Lower lobe of right lung (tissue), 2 donors: Measurements from ENCODE around the gene KRT28. TPM values are rescaled to one million over a fixed set of nuclear protein-coding genes. Genes with fewer than 3 reads are reported as not detected.
"Not testable (repeated sequence)": the region's sequence is repeated elsewhere in the genome, so short reads cannot be mapped to it uniquely, and the experiment has no call there.

Experiments used
- ATAC-seq, 2 donors: fragments of 200-7000 bp; cut with Tn5 transposase; one replicate each; pipeline ENCODE4 v1.9.1; 2020 to 2022; ENCODE audit warnings: mild to moderate bottlenecking in 2 of 2, moderate library complexity in 2 of 2
- DNase-seq: peaks from one replicate; pipeline ENCODE4 v3.0.0-alpha.2; 2020
- H3K27ac ChIP-seq: fragments of 200-600 bp; one replicate; pipeline ENCODE4 v1.8.0; 2022
- H3K27me3 ChIP-seq: fragments of 200-600 bp; one replicate; pipeline ENCODE4 v1.8.0; 2022; ENCODE audit warnings: low read depth
- H3K36me3 ChIP-seq: fragments of 200-600 bp; one replicate; pipeline ENCODE4 v1.8.0; 2022; ENCODE audit warnings: mild to moderate bottlenecking
- H3K4me1 ChIP-seq: fragments of 200-600 bp; one replicate; pipeline ENCODE4 v1.8.0; 2022
- H3K4me3 ChIP-seq: fragments of 200-600 bp; one replicate; pipeline ENCODE4 v1.8.0; 2022; ENCODE audit warnings: mild to moderate bottlenecking
- H3K9me3 ChIP-seq: fragments of 200-600 bp; one replicate; pipeline ENCODE4 v1.8.0; 2022
- intact Hi-C: fragments of 100-400 bp; cut with DNase I; formaldehyde crosslinking; loops from one replicate; pipeline ENCODE4 v1.11.0; 2022
- total RNA-seq: library from RNA; stranded (reverse); fragmentation: NEBNext Ultra II Directional; extraction: Animal tissue kit (Norgen Biotek cat#: 25700); gene quantifications from one replicate; pipeline ENCODE4 v1.2.1, GENCODE V29; 2021
- TF ChIP-seq, protein P1 (sequence below): fragments of 200-600 bp; IDR thresholded peaks from one replicate; pipeline ENCODE4 v1.8.0; 2022; ENCODE audit warnings: antibody characterized with exemption, mild to moderate bottlenecking
- donor health status: DM: no; HTN: yes; CAD: no; lungs with severe emphysema.

Gene KRT28
- total RNA-seq, 1 donor from 2014 or later, result not detected

DNA sequence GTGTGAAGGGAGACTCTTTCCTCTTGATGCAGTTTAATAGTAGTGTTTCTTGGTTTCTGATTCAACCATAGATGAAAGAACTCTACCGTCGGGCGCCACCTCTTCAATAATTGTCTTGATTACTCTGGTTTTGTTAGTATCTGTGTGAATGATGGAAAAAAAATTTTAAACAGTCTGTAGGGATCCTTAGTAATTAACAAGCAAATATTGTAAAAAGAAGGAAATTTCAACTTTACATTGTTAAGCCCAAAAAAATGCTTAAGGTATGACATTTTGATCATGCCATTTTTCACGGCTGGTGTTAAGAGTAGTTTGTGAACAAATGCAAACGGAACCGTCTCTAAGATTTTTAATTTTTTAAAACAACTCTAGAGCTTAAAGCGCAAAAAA, 18.6 kb upstream of the KRT28 start:
- intact Hi-C loops, result no loop called here
- H3K4me3 ChIP-seq, result peak overlapping the region; percentile 76
- TF ChIP-seq, protein P1, sequence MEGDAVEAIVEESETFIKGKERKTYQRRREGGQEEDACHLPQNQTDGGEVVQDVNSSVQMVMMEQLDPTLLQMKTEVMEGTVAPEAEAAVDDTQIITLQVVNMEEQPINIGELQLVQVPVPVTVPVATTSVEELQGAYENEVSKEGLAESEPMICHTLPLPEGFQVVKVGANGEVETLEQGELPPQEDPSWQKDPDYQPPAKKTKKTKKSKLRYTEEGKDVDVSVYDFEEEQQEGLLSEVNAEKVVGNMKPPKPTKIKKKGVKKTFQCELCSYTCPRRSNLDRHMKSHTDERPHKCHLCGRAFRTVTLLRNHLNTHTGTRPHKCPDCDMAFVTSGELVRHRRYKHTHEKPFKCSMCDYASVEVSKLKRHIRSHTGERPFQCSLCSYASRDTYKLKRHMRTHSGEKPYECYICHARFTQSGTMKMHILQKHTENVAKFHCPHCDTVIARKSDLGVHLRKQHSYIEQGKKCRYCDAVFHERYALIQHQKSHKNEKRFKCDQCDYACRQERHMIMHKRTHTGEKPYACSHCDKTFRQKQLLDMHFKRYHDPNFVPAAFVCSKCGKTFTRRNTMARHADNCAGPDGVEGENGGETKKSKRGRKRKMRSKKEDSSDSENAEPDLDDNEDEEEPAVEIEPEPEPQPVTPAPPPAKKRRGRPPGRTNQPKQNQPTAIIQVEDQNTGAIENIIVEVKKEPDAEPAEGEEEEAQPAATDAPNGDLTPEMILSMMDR, result no peak
- H3K27me3 ChIP-seq, result peaks cover under 1% of the 10 kb centered on the region
- peaks cover 11% of the 10 kb centered on the region for H3K36me3 ChIP-seq
- ATAC-seq, result no peak
- no peaks in the 10 kb centered on the region for H3K9me3 ChIP-seq
- peak overlapping the region; percentile 89 for H3K27ac ChIP-seq
- H3K4me1 ChIP-seq, result peaks cover 16% of the 10 kb centered on the region
- no peak for DNase-seq

DNA sequence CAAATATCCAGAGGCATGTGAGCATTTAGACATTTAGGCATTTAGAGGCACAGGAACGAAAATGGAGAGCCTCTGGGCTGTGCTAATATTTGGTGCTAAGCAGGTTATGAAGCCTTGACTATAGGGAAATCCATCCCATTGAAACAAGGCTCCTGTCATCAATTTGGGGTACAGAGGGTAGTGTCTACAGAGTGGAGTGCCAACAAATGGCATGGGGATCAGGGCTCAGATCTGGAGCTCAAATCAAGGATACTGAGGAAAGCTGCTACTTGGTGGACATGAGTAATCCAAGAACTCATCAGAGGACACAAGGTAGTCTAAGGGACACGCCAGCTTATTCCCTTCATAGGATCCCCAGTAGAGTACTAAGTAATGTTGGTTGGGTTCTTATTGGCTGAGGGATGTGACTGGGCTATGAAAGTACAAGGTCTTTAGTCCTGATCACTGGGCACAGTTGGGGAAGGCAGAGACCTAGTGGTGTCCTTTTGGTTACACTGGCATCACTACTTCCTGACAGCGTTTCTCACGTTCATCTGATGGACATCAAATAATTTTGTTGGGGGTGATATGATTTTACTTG, 17.4 kb upstream of the KRT28 start:
- Histone ChIP-seq H3K4me3 (no peak overlapping the region), H3K4me1 (peaks cover 16% of the 10 kb centered on the region), H3K27me3 (peaks cover 8% of the 10 kb centered on the region), H3K27ac (no peak overlapping the region), H3K36me3 (peaks cover 11% of the 10 kb centered on the region), H3K9me3 (no peaks in the 10 kb centered on the region)
- ATAC-seq (no peak), DNase-seq (no peak)
- intact Hi-C loops, result no loop called here
- TF ChIP-seq, protein P1, result no peak

GRCh38 chr17:40816569-40816968, 16.8 kb upstream of the KRT28 start:
- Histone ChIP-seq H3K9me3 (no peaks in the 10 kb centered on the region), H3K27me3 (peaks cover 8% of the 10 kb centered on the region), H3K4me1 (peaks cover 16% of the 10 kb centered on the region), H3K27ac (no peak overlapping the region), H3K36me3 (peaks cover 11% of the 10 kb centered on the region), H3K4me3 (no peak overlapping the region)
- ATAC-seq (no peak), DNase-seq (no peak)
- intact Hi-C loops, result no loop called here
- TF ChIP-seq, protein P1, result no peak

DNA sequence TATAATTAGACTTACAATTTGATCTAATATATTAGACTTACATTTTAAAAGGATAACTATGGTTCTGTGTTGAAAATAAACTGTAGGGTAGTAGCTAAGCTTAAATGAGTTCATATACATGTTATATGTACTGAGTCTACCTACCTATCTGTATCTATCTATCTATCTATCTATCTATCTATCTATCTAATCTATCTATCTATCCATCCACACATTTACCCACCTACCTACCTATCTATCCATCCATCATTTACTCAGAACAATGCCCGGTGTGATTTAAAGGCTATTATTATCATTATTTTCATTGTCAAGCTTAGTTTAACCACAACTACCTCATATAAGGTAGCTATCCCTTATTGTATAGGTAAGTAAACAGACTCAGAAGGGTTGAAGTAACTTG, 15.6 kb upstream of the KRT28 start:
- intact Hi-C loops, result no loop called here
- ATAC-seq, result no peak

GRCh38 chr17:40814657-40815056, 14.9 kb upstream of the KRT28 start:
- DNase-seq, H3K27ac ChIP-seq, H3K4me3 ChIP-seq, ATAC-seq, H3K9me3 ChIP-seq, H3K4me1 ChIP-seq, intact Hi-C loops: not testable (repeated sequence)
- peaks cover 11% of the 10 kb centered on the region for H3K36me3 ChIP-seq
- peaks cover 23% of the 10 kb centered on the region for H3K27me3 ChIP-seq

More for the DNA sequence above, 15.6 kb upstream of the KRT28 start:
- peaks cover 20% of the 10 kb centered on the region for H3K27me3 ChIP-seq
- H3K36me3 ChIP-seq, result peaks cover 11% of the 10 kb centered on the region
- no peaks in the 10 kb centered on the region for H3K9me3 ChIP-seq
- H3K4me3 ChIP-seq, result no peak overlapping the region
- no peak overlapping the region for H3K27ac ChIP-seq
- no peak for DNase-seq
- peaks cover 14% of the 10 kb centered on the region for H3K4me1 ChIP-seq
- TF ChIP-seq, protein P1, result no peak

GRCh38 chr17:40813804-40814203, 14.0 kb upstream of the KRT28 start:
- Histone ChIP-seq H3K4me3 (no peak overlapping the region), H3K4me1 (peaks cover 6% of the 10 kb centered on the region), H3K36me3 (peaks cover 11% of the 10 kb centered on the region), H3K27me3 (peaks cover 27% of the 10 kb centered on the region), H3K27ac (no peak overlapping the region), H3K9me3 (no peaks in the 10 kb centered on the region)
- no peak for DNase-seq
- TF ChIP-seq, protein P1, result no peak
- intact Hi-C loops, result no loop called here
- no peak for ATAC-seq
